Neural progenitor cell (in vitro differentiated cells): ENCODE results near the gene CSAD.

Experiments
- EZH2 ChIP-seq: fragments of 200-600 bp; sonication (generic); IDR thresholded peaks from 2 replicates; pipeline ENCODE4 v1.6.1; 2017; ENCODE audit warnings: antibody characterized with exemption, mild to moderate bottlenecking, moderate library complexity
- EZH2phosphoT487 ChIP-seq: fragments of 200-600 bp; sonication (generic); IDR thresholded peaks from 2 replicates; pipeline ENCODE4 v1.6.1; 2017; ENCODE audit warnings: antibody characterized with exemption
- TF ChIP-seq, protein P1 (sequence below): fragments of 200-600 bp; sonication (generic); IDR thresholded peaks from 2 replicates; pipeline ENCODE4 v1.5.1; 2017; ENCODE audit warnings: antibody characterized with exemption, mild to moderate bottlenecking

DNA sequence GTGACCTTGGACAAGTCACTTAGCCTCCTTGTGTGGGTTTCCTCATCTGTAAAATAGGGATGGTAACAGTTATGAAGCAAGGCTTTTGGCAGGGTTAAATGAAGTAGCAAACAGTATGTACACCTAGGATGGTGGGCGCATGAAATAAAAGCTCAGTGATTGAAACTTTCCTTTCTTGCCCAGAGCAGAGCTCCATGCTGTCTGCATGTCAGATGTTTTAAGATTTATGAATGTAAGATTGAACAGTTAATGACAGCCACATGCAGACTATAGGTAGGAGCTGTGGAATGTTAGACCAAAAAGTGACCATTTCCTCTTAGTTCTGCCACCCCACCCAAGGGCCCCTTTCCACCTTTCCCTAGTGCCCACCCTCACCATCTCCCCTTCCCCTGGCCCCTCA is 14.2 kb upstream of the CSAD start:
- TF ChIP-seq, protein P1, sequence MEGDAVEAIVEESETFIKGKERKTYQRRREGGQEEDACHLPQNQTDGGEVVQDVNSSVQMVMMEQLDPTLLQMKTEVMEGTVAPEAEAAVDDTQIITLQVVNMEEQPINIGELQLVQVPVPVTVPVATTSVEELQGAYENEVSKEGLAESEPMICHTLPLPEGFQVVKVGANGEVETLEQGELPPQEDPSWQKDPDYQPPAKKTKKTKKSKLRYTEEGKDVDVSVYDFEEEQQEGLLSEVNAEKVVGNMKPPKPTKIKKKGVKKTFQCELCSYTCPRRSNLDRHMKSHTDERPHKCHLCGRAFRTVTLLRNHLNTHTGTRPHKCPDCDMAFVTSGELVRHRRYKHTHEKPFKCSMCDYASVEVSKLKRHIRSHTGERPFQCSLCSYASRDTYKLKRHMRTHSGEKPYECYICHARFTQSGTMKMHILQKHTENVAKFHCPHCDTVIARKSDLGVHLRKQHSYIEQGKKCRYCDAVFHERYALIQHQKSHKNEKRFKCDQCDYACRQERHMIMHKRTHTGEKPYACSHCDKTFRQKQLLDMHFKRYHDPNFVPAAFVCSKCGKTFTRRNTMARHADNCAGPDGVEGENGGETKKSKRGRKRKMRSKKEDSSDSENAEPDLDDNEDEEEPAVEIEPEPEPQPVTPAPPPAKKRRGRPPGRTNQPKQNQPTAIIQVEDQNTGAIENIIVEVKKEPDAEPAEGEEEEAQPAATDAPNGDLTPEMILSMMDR: no peak
- no peak for TF ChIP-seq EZH2
- no peak for TF ChIP-seq EZH2phosphoT487
